Measurements from ENCODE around the gene MCFD2.

DNA sequence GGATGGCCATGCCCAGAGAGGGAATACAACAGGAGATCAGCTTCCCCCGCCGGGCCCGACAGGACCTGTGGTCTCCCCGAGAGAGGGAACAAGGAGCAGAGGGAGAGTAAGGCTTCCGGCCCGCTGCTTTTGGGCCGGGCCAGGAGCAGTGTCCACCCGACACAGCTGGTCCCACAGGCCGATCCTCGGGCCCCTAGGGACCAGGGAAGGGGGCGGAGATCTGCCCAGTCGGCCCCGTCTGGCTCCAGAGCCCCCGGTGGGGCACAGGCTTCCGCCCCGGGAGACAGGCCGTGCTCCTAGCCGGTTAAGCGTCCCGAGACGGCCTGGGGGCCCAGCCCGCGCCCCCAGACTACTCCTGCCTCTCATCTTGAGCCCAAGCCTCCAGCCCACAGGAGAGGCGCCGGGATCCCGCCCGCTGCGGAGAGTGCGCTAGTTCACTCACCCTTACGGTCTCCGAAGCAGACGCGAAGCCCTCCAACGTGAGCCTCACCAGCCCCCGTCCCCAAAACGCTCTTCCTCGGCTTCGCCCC, at the start of gene MCFD2:
- TF ChIP-seq, protein P1, sequence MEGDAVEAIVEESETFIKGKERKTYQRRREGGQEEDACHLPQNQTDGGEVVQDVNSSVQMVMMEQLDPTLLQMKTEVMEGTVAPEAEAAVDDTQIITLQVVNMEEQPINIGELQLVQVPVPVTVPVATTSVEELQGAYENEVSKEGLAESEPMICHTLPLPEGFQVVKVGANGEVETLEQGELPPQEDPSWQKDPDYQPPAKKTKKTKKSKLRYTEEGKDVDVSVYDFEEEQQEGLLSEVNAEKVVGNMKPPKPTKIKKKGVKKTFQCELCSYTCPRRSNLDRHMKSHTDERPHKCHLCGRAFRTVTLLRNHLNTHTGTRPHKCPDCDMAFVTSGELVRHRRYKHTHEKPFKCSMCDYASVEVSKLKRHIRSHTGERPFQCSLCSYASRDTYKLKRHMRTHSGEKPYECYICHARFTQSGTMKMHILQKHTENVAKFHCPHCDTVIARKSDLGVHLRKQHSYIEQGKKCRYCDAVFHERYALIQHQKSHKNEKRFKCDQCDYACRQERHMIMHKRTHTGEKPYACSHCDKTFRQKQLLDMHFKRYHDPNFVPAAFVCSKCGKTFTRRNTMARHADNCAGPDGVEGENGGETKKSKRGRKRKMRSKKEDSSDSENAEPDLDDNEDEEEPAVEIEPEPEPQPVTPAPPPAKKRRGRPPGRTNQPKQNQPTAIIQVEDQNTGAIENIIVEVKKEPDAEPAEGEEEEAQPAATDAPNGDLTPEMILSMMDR (IDR thresholded peaks at IDR 0.05; ENCODE audit: low read depth, low read length) = no peak
- TF ChIP-seq, protein P2, sequence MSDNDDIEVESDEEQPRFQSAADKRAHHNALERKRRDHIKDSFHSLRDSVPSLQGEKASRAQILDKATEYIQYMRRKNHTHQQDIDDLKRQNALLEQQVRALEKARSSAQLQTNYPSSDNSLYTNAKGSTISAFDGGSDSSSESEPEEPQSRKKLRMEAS (IDR thresholded peaks at IDR 0.05; ENCODE audit: low read depth, low read length) = no peak

All from NB4 (cell line).